Stimulated activated CD4-positive, alpha-beta T cell treated with anti-CD3 and anti-CD28 coated beads, Interleukin-15, amount 100 ng/mL, for 48 hours (primary cell): ENCODE results near the gene AOPEP.

ENCODE experiments used
- DNase-seq, 2 donors: peaks; one replicate each; pipeline ENCODE4 v3.0.0-alpha.2; 2020; ENCODE audit warnings: low read depth in 2 of 2

AOPEP gene

DNA sequence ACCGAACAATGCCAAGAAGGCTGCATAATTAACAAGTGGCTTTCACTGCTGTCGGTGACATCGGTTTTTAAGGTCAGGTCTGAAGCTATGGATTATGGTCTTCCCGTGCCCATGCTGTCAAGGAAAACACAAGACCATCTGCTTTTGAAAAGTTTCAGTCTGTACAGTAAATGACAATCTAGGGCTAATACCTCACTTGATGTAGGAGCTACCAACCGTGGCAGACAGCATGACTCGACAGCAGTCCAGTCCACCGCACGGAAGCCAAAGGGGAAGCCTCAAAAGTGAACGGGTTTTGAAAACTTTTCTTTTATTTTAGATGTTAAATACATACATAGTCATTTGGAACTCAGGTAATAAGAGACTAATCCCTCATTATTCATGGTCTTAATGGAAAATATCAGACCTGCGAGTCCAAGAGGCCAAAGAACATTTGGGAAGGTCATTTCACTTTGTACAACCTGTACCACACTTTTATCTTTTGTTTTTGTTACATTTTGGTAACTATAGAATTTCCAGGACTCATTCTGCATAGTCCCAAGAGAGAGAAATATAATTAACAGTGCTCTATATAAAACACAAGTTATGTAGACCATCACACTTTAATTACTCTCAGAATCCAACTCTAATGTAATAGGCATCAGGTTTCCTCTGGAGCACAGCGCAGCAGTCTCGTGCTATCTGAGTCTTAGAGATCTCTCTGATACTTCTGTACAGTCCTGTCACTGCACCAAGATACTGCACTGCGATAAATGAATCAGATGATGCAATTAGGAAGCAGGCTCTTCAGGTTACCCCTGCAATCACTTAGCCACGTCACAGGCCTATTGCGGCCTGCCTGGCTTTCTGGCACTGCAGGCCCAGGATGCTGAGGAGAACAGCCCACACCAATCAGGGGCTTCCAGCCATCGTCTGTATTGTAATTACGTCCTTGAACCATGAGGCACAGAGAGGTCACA is 406.1 kb downstream of the AOPEP start:
- no peak for DNase-seq

DNA sequence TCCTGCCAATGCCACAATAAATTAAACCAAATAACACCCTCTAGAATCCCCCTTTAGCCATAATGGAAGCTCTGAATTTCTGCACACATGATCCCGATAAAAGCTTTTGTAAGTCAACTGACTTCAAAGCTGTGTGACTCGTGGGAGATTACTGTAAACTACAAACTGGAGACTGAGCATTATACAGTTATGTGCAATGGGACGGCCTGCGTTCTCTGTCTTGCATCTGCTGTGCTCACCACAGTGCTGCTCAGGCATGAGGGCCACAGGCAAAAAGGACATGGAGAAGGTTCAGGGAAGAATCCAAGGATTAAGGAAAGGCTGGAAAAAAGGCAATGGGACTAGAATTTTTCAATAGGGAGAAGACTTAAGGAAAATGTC is 406.8 kb downstream of the AOPEP start:
- no peak for DNase-seq

DNA sequence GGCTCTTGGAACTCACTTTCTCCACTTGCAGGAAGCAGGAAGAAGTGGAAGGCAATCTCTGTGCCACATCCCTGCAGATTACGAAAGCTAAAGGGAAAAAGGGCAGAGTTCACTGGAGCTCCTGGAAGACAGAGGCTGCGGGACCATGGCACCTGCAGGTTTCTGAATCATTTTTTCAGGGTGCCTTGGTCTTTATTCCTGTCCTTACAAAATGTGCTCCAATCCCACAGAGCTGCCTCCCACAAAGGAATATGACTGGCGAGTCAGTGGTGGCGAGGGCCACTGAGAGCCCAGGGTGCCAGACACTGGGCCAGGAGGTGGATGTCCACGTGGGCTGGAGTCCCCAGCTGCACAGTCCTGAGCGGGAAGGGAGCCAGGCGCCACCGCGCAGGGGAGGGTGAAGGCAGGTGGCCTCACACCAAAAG is 408.0 kb downstream of the AOPEP start:
- no peak for DNase-seq

DNA sequence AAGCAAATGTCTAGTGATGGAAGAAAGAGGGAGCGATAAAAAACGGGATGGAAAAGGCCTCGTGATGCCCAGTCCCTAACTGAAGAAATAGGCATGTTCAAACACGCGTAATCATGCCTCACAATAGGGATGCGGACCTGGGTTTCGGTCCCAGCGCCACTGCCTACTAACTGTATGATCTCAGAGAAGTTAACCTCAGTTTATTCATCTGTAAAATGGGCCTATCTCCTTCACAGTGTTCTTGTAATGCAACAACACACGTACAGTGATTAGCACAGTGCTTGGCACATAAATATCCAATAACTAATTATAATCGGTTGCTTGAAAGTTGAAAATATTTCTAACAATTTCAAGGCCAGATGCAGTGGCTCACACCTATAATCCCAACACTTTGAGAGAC is 409.3 kb downstream of the AOPEP start:
- no peak for DNase-seq
